ENCODE data around the gene AEBP2. TPM values are rescaled to one million over a fixed set of nuclear protein-coding genes. Genes with fewer than 3 reads are reported as not detected.

AEBP2 gene
- total and polyA plus RNA-seq, 3 experiments from 2014 or later = 14.8 to 77.0 (median 73.6) TPM

- ChIA-PET POLR2A (no interaction called here), CTCF (no interaction called here)
- no peak for DNase-seq
- Mint-ChIP-seq H3K27ac (peak overlapping the region in 5 of 8 donors; percentile 24 to 80 (median 54)), H3K27me3 (no peaks in the 10 kb centered on the region), H3K9me3 (no peaks in the 10 kb centered on the region), H3K4me1 (peaks cover 50 to 70% (median 68%) of the 10 kb centered on the region in 3 donors), H3K36me3 (peaks cover 13 to 59% (median 15%) of the 10 kb centered on the region in 3 donors), H3K4me3 (no peak overlapping the region)
- no peak overlapping the region for H3K4me3 ChIP-seq (ENCODE audit: low read length)
- H3K27me3 ChIP-seq (ENCODE audit: insufficient read depth, low read length, poor library complexity, severe bottlenecking) = no peaks in the 10 kb centered on the region
- H3K9me3 ChIP-seq (ENCODE audit: low read length) = no peaks in the 10 kb centered on the region
- no peaks in the 10 kb centered on the region for H3K36me3 ChIP-seq (ENCODE audit: insufficient read depth, low read length)
- H3K4me1 ChIP-seq (ENCODE audit: insufficient read depth, low read length) = no peaks in the 10 kb centered on the region
- no peak overlapping the region for H3K27ac ChIP-seq (ENCODE audit: low read depth, low read length)
These were observed 67.2 kb downstream of the AEBP2 start for GRCh38 chr12:19506497-19506896.

GRCh38 chr12:19507823-19508222 is 68.5 kb downstream of the AEBP2 start:
- H3K27ac Mint-ChIP-seq = peak overlapping the region in 1 of 8 donors; percentile 65
- H3K27ac ChIP-seq (ENCODE audit: low read depth, low read length) = no peak overlapping the region
- POLR2A ChIA-PET = no interaction called here
- H3K4me3 ChIP-seq (ENCODE audit: low read length) = no peak overlapping the region
- H3K36me3 Mint-ChIP-seq = peaks cover 14 to 58% (median 17%) of the 10 kb centered on the region in 3 donors
- H3K4me1 ChIP-seq (ENCODE audit: insufficient read depth, low read length) = no peaks in the 10 kb centered on the region
- no peaks in the 10 kb centered on the region for H3K36me3 ChIP-seq (ENCODE audit: insufficient read depth, low read length)
- H3K27me3 ChIP-seq (ENCODE audit: insufficient read depth, low read length, poor library complexity, severe bottlenecking) = no peaks in the 10 kb centered on the region
- H3K4me1 Mint-ChIP-seq = peaks cover 51 to 70% (median 68%) of the 10 kb centered on the region in 3 donors
- H3K4me3 Mint-ChIP-seq = no peak overlapping the region
- H3K9me3 ChIP-seq (ENCODE audit: low read length) = no peaks in the 10 kb centered on the region
- H3K27me3 Mint-ChIP-seq = no peaks in the 10 kb centered on the region
- CTCF ChIA-PET = no interaction called here
- no peaks in the 10 kb centered on the region for H3K9me3 Mint-ChIP-seq
- DNase-seq = no peak

- H3K36me3 Mint-ChIP-seq = peaks cover 6 to 64% (median 19%) of the 10 kb centered on the region in 3 donors
- ChIA-PET POLR2A (no interaction called here), CTCF (no interaction called here)
These were observed 71.2 kb downstream of the AEBP2 start for GRCh38 chr12:19510461-19510860.

GRCh38 chr12:19515179-19515578 is 75.9 kb downstream of the AEBP2 start:
- CTCF ChIA-PET = interaction anchor here (1.0 kb wide), 1 partner anchor 10 kb away, joined by 3 read pairs; no protein-coding TSS in a partner anchor
- H3K4me3 Mint-ChIP-seq = no peak overlapping the region
- no peak for DNase-seq
- POLR2A ChIA-PET = no interaction called here
- no peaks in the 10 kb centered on the region for H3K9me3 Mint-ChIP-seq
- H3K4me1 Mint-ChIP-seq = peaks cover 12 to 27% (median 27%) of the 10 kb centered on the region in 3 donors
- peaks cover 8% of the 10 kb centered on the region for H3K36me3 ChIP-seq (ENCODE audit: insufficient read depth, low read length)
- H3K27ac Mint-ChIP-seq = no peak overlapping the region
- H3K4me3 ChIP-seq (ENCODE audit: low read length) = no peak overlapping the region
- H3K27ac ChIP-seq (ENCODE audit: low read depth, low read length) = no peak overlapping the region
- H3K9me3 ChIP-seq (ENCODE audit: low read length) = no peaks in the 10 kb centered on the region
- H3K27me3 Mint-ChIP-seq = no peaks in the 10 kb centered on the region
- H3K4me1 ChIP-seq (ENCODE audit: insufficient read depth, low read length) = no peaks in the 10 kb centered on the region
- no peaks in the 10 kb centered on the region for H3K27me3 ChIP-seq (ENCODE audit: insufficient read depth, low read length, poor library complexity, severe bottlenecking)
- H3K36me3 Mint-ChIP-seq = peaks cover 6 to 70% (median 22%) of the 10 kb centered on the region in 3 donors

More at GRCh38 chr12:19510461-19510860, 71.2 kb downstream of the AEBP2 start:
- H3K36me3 ChIP-seq (ENCODE audit: insufficient read depth, low read length) = no peaks in the 10 kb centered on the region
- Mint-ChIP-seq H3K4me3 (no peak overlapping the region), H3K9me3 (no peaks in the 10 kb centered on the region), H3K4me1 (peaks cover 36 to 55% (median 54%) of the 10 kb centered on the region in 3 donors), H3K27ac (peak overlapping the region in 1 of 8 donors; percentile 34), H3K27me3 (no peaks in the 10 kb centered on the region)
- no peak overlapping the region for H3K4me3 ChIP-seq (ENCODE audit: low read length)
- DNase-seq = no peak
- H3K27me3 ChIP-seq (ENCODE audit: insufficient read depth, low read length, poor library complexity, severe bottlenecking) = no peaks in the 10 kb centered on the region
- no peak overlapping the region for H3K27ac ChIP-seq (ENCODE audit: low read depth, low read length)
- no peaks in the 10 kb centered on the region for H3K4me1 ChIP-seq (ENCODE audit: insufficient read depth, low read length)
- no peaks in the 10 kb centered on the region for H3K9me3 ChIP-seq (ENCODE audit: low read length)

GRCh38 chr12:19517583-19517982 is 78.3 kb downstream of the AEBP2 start:
- no peak overlapping the region for H3K27ac ChIP-seq (ENCODE audit: low read depth, low read length)
- H3K27ac Mint-ChIP-seq = peak overlapping the region in 2 of 8 donors; percentile 70 to 75
- POLR2A ChIA-PET = no interaction called here
- H3K4me3 Mint-ChIP-seq = no peak overlapping the region
- no peak for DNase-seq
- H3K27me3 ChIP-seq (ENCODE audit: insufficient read depth, low read length, poor library complexity, severe bottlenecking) = no peaks in the 10 kb centered on the region
- H3K4me1 ChIP-seq (ENCODE audit: insufficient read depth, low read length) = no peaks in the 10 kb centered on the region
- H3K27me3 Mint-ChIP-seq = no peaks in the 10 kb centered on the region
- peaks cover 3 to 15% (median 15%) of the 10 kb centered on the region in 3 donors for H3K4me1 Mint-ChIP-seq
- H3K36me3 ChIP-seq (ENCODE audit: insufficient read depth, low read length) = peaks cover 8% of the 10 kb centered on the region
- H3K36me3 Mint-ChIP-seq = peaks cover 0 to 66% (median 16%) of the 10 kb centered on the region in 3 donors
- CTCF ChIA-PET = no interaction called here
- no peak overlapping the region for H3K4me3 ChIP-seq (ENCODE audit: low read length)
- H3K9me3 Mint-ChIP-seq = no peaks in the 10 kb centered on the region
- no peaks in the 10 kb centered on the region for H3K9me3 ChIP-seq (ENCODE audit: low read length)

GRCh38 chr12:19518209-19518608 is 78.9 kb downstream of the AEBP2 start:
- CTCF ChIA-PET = no interaction called here

GRCh38 chr12:19520646-19521415 is 81.5 kb downstream of the AEBP2 start:
- Histone ChIP-seq H3K4me1 (ENCODE audit: insufficient read depth, low read length) (no peaks in the 10 kb centered on the region), H3K27me3 (ENCODE audit: insufficient read depth, low read length, poor library complexity, severe bottlenecking) (no peaks in the 10 kb centered on the region), H3K36me3 (ENCODE audit: insufficient read depth, low read length) (peaks cover 5% of the 10 kb centered on the region), H3K4me3 (ENCODE audit: low read length) (no peak overlapping the region), H3K9me3 (ENCODE audit: low read length) (no peaks in the 10 kb centered on the region), H3K27ac (ENCODE audit: low read depth, low read length) (no peak overlapping the region)
- ChIA-PET POLR2A (no interaction called here), CTCF (no interaction called here)
- DNase-seq = no peak
- Mint-ChIP-seq H3K27ac (no peak overlapping the region), H3K27me3 (no peaks in the 10 kb centered on the region), H3K4me1 (peaks cover 2 to 12% (median 10%) of the 10 kb centered on the region in 3 donors), H3K9me3 (no peaks in the 10 kb centered on the region), H3K36me3 (peaks cover 0 to 45% (median 8%) of the 10 kb centered on the region in 3 donors), H3K4me3 (no peak overlapping the region)

More at GRCh38 chr12:19518209-19518608, 78.9 kb downstream of the AEBP2 start:
- Histone ChIP-seq H3K27me3 (ENCODE audit: insufficient read depth, low read length, poor library complexity, severe bottlenecking) (no peaks in the 10 kb centered on the region), H3K4me3 (ENCODE audit: low read length) (no peak overlapping the region), H3K4me1 (ENCODE audit: insufficient read depth, low read length) (no peaks in the 10 kb centered on the region), H3K36me3 (ENCODE audit: insufficient read depth, low read length) (peaks cover 8% of the 10 kb centered on the region), H3K9me3 (ENCODE audit: low read length) (no peaks in the 10 kb centered on the region), H3K27ac (ENCODE audit: low read depth, low read length) (no peak overlapping the region)
- peaks cover 0 to 61% (median 16%) of the 10 kb centered on the region in 3 donors for H3K36me3 Mint-ChIP-seq
- DNase-seq = no peak
- peaks cover 3 to 15% (median 15%) of the 10 kb centered on the region in 3 donors for H3K4me1 Mint-ChIP-seq
- no peaks in the 10 kb centered on the region for H3K9me3 Mint-ChIP-seq
- no peak overlapping the region for H3K27ac Mint-ChIP-seq
- H3K27me3 Mint-ChIP-seq = no peaks in the 10 kb centered on the region
- POLR2A ChIA-PET = no interaction called here
- H3K4me3 Mint-ChIP-seq = no peak overlapping the region

- POLR2A ChIA-PET = no interaction called here
- H3K27ac ChIP-seq (ENCODE audit: low read depth, low read length) = no peak overlapping the region
- Mint-ChIP-seq H3K4me1 (peaks cover 27 to 33% (median 33%) of the 10 kb centered on the region in 3 donors), H3K9me3 (no peaks in the 10 kb centered on the region), H3K4me3 (no peak overlapping the region), H3K27me3 (no peaks in the 10 kb centered on the region), H3K27ac (peak overlapping the region in 2 of 8 donors; percentile 42 to 70), H3K36me3 (peaks cover 0 to 19% (median 6%) of the 10 kb centered on the region in 3 donors)
- H3K27me3 ChIP-seq (ENCODE audit: insufficient read depth, low read length, poor library complexity, severe bottlenecking) = no peaks in the 10 kb centered on the region
- H3K4me3 ChIP-seq (ENCODE audit: low read length) = no peak overlapping the region
- CTCF ChIA-PET = no interaction called here
- peaks cover 6% of the 10 kb centered on the region for H3K4me1 ChIP-seq (ENCODE audit: insufficient read depth, low read length)
- no peaks in the 10 kb centered on the region for H3K9me3 ChIP-seq (ENCODE audit: low read length)
- no peak for DNase-seq
- H3K36me3 ChIP-seq (ENCODE audit: insufficient read depth, low read length) = no peaks in the 10 kb centered on the region
These were observed 86.0 kb downstream of the AEBP2 start for GRCh38 chr12:19525274-19525673.

All from CD8-positive, alpha-beta memory T cell (primary cell).